ENCODE data around the gene TP53INP2.

GRCh38 chr20:34753706-34754461, 49.7 kb downstream of the TP53INP2 start:
- TF ChIP-seq EZH2phosphoT487 (IDR thresholded peaks at IDR 0.05; ENCODE audit: borderline replicate concordance, low read length), result no peak
- no peak for TF ChIP-seq CTCF (IDR thresholded peaks at IDR 0.05; ENCODE audit: low read depth, low read length, poor library complexity, severe bottlenecking)
